Measurements from ENCODE around the gene TADA1. TPM values are rescaled to one million over a fixed set of nuclear protein-coding genes. Genes with fewer than 3 reads are reported as not detected.

TADA1 gene
- total RNA-seq, 1 experiment from 2014 or later, result 16.6 TPM

- TF ChIP-seq NR1H2 (CRISPR knock-in tag; IDR thresholded peaks at IDR 0.05), result no peak
- TF ChIP-seq USF2 (CRISPR knock-in tag; IDR thresholded peaks at IDR 0.05), result no peak
- no peak for TF ChIP-seq CBFB (CRISPR knock-in tag; IDR thresholded peaks at IDR 0.05; ENCODE audit: low read depth)
- no peak for TF ChIP-seq MAX (CRISPR knock-in tag; IDR thresholded peaks at IDR 0.05)
- TF ChIP-seq ATF6 (CRISPR knock-in tag; IDR thresholded peaks at IDR 0.05), result no peak
- no peak for TF ChIP-seq EMX1 (CRISPR knock-in tag; IDR thresholded peaks at IDR 0.05)
- TF ChIP-seq CDX4 (CRISPR knock-in tag; IDR thresholded peaks at IDR 0.05; ENCODE audit: borderline replicate concordance), result no peak
Measured at GRCh38 chr1:166843769-166844596, 32.1 kb downstream of the TADA1 start (continued).

- ChIA-PET CTCF (no interaction called here), POLR2A (no interaction called here)
- ATAC-seq (no peak), DNase-seq (ENCODE audit: low spot score) (no peak)
- Mint-ChIP-seq H3K9me3 (no peaks in the 10 kb centered on the region), H3K27me3 (ENCODE audit: low read depth) (peaks cover 2% of the 10 kb centered on the region; the same call in 1 of the 2 replicates), H3K36me3 (peaks cover 70% of the 10 kb centered on the region), H3K27ac (no peak overlapping the region; the same call in 1 of the 2 replicates), H3K4me1 (peaks cover 21% of the 10 kb centered on the region), H3K4me3 (no peak overlapping the region)
- TF ChIP-seq MLX (CRISPR knock-in tag; IDR thresholded peaks at IDR 0.05) (no peak), FOXP1 (CRISPR knock-in tag; IDR thresholded peaks at IDR 0.05; ENCODE audit: borderline replicate concordance) (no peak), E2F5 (CRISPR knock-in tag; IDR thresholded peaks at IDR 0.05) (no peak), ERG (CRISPR knock-in tag; IDR thresholded peaks at IDR 0.05) (no peak), GRHL2 (CRISPR knock-in tag; IDR thresholded peaks at IDR 0.05; ENCODE audit: insufficient replicate concordance, severe bottlenecking) (no peak), ZNF512 (CRISPR knock-in tag; IDR thresholded peaks at IDR 0.05; ENCODE audit: borderline replicate concordance) (no peak), ELF4 (CRISPR knock-in tag; IDR thresholded peaks at IDR 0.05; ENCODE audit: low read depth) (no peak), ZBTB43 (CRISPR knock-in tag; IDR thresholded peaks at IDR 0.05) (no peak), OVOL2 (CRISPR knock-in tag; IDR thresholded peaks at IDR 0.05; ENCODE audit: borderline replicate concordance) (no peak), ZNF263 (CRISPR knock-in tag; IDR thresholded peaks at IDR 0.05; ENCODE audit: low read depth) (no peak), MYBL2 (CRISPR knock-in tag; IDR thresholded peaks at IDR 0.05) (no peak), ATF6 (CRISPR knock-in tag; IDR thresholded peaks at IDR 0.05) (no peak)
Measured at GRCh38 chr1:166843322-166843721, 32.7 kb downstream of the TADA1 start.
